Stimulated activated naive CD4-positive, alpha-beta T cell treated with Interleukin-2 at 50 U/mL for 16 hours (primary cell): ENCODE data around the gene CMPK2.
"Not testable (repeated sequence)": the region's sequence is repeated elsewhere in the genome, so short reads cannot be mapped to it uniquely, and the experiment has no call there.

Source experiments
- DNase-seq: peaks from one replicate; lab custom pipeline; 2025; lab: John Stamatoyannopoulos, UW

CMPK2 gene

GRCh38 chr2:6865346-6866274 is at the start of gene CMPK2:
CMPK2 (minus strand) TSS chr2:6865907; CDS start chr2:6865696, 211 bp downstream.
- DNase-seq: peak; percentile 78

GRCh38 chr2:6915399-6915798 is 49.7 kb upstream of the CMPK2 start:
- no peak for DNase-seq

GRCh38 chr2:6914828-6915227 is 49.1 kb upstream of the CMPK2 start:
- peak; percentile 12 for DNase-seq

- DNase-seq: peak; percentile 51
These were observed 47.9 kb upstream of the CMPK2 start for GRCh38 chr2:6913415-6914157.

GRCh38 chr2:6911721-6912120 is 46.0 kb upstream of the CMPK2 start:
- no peak for DNase-seq

- DNase-seq: no peak
These were observed 44.0 kb upstream of the CMPK2 start for GRCh38 chr2:6909431-6910385.

- DNase-seq: no peak
These were observed 42.6 kb upstream of the CMPK2 start for GRCh38 chr2:6908291-6908690.

GRCh38 chr2:6906165-6906741 is 40.5 kb upstream of the CMPK2 start:
- no peak for DNase-seq

GRCh38 chr2:6905668-6906067 is 40.0 kb upstream of the CMPK2 start:
- no peak for DNase-seq

- not testable (repeated sequence) for DNase-seq
These were observed 36.9 kb upstream of the CMPK2 start for GRCh38 chr2:6902581-6902980.

- DNase-seq: no peak
These were observed 31.4 kb upstream of the CMPK2 start for GRCh38 chr2:6896930-6897759.

- DNase-seq: no peak
These were observed 28.3 kb upstream of the CMPK2 start for GRCh38 chr2:6893876-6894482.

- DNase-seq: no peak
These were observed 23.0 kb upstream of the CMPK2 start for GRCh38 chr2:6888724-6889123.

- DNase-seq: no peak
These were observed 22.1 kb upstream of the CMPK2 start for GRCh38 chr2:6887751-6888192.

- DNase-seq: no peak
These were observed 20.3 kb upstream of the CMPK2 start for GRCh38 chr2:6885968-6886367.

GRCh38 chr2:6885551-6885950 is 19.8 kb upstream of the CMPK2 start:
- DNase-seq: no peak

- DNase-seq: no peak
These were observed 17.9 kb upstream of the CMPK2 start for GRCh38 chr2:6883448-6884122.

- DNase-seq: no peak
These were observed 15.8 kb upstream of the CMPK2 start for GRCh38 chr2:6881516-6881915.

- no peak for DNase-seq
These were observed 15.3 kb upstream of the CMPK2 start for GRCh38 chr2:6881046-6881445.
